Activated gamma-delta T cell treated with Interleukin-2 at 50 U/mL for 16 hours (primary cell): ENCODE data around the gene ZSWIM9.
A peak's percentile ranks its signal among the peaks of the same experiment; 100 is the strongest.
"Not testable (repeated sequence)": the region's sequence is repeated elsewhere in the genome, so short reads cannot be mapped to it uniquely, and the experiment has no call there.

Experiments used
- DNase-seq: peaks from one replicate; pipeline ENCODE4 v3.0.0-alpha.2; 2020

Gene ZSWIM9

DNA sequence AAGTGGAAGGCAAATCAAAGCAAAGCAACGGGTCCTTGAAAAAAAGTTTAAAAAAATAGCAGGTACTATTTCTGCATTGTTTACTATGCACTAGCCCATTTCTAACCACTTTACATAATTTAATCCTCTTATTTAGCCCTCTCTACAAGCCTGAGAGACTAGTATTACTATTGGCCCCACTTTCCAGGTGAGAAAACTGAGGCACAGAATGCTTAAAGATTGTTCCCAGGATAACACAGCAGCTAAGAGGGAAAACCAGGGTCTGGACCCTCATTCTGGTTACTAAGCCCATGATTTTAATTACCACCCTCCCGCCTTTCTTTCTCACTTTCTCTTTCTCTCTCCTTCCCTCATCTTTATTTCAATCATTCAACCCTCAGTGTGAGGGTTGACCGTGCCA lies 5.7 kb downstream of the ZSWIM9 start:
- no peak for DNase-seq

DNA sequence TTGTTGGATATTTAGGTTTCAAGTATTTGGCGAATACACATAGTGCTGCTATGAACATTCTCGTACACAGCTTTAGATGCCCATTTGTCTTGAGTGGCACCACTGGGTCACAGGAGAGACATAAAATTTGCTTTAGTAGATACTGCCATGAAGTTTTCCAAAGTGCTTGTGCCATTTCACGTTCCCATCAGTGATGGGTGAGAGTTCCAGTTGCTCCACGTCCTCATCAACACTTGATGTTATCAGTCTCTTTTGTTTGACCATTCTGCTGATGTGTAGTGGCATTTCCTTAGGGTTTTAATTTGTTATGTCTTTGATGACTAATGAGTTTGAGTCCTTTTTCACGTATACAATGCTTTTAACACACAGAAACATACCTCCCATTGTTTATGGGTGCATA lies 11.0 kb downstream of the ZSWIM9 start:
- no peak for DNase-seq

DNA sequence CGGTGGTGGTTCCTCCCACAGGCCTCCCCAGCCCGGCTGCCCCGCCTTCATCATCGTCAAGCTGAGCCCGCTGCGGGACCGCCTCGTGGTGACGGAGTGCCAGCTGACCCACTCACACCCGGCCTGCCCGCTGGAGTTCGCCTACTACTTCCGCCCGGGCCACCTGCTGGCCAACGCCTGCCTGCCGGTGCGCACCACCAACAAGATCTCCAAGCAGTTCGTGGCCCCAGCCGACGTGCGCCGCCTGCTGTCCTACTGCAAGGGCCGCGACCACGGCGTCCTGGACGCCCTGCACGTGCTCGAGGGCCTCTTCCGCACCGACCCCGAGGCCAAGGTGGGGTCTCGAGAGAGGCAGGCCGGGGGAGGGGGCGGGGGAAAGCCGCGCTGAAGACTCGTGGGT lies 12.0 kb downstream of the ZSWIM9 start:
- no peak for DNase-seq

- no peak for DNase-seq
These were observed 12.9 kb downstream of the ZSWIM9 start for GRCh38 chr19:48183356-48183755.

DNA sequence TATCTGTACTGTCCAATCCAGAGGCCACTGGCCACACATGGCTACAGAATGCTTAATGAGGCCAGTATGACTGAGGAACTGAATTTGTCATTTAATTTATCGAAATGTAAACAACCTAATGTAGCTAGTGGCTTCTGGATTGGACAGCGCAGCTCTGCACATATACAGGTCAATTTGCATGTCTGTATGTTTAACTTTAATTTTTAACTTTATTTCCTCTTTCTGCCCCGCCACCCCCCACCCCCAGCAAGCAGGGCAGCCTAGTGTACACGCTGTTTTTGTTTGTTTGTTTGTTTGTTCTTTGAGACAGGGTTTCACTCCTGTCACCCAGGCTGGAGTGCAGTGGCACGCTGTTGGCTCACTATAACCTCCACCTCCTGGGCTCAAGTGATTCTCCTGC lies 15.5 kb downstream of the ZSWIM9 start:
- no peak for DNase-seq

GRCh38 chr19:48186541-48186991 lies 16.1 kb downstream of the ZSWIM9 start:
- DNase-seq: no peak

- peak; percentile 67 for DNase-seq
These were observed 19.9 kb downstream of the ZSWIM9 start for GRCh38 chr19:48190288-48190884.

DNA sequence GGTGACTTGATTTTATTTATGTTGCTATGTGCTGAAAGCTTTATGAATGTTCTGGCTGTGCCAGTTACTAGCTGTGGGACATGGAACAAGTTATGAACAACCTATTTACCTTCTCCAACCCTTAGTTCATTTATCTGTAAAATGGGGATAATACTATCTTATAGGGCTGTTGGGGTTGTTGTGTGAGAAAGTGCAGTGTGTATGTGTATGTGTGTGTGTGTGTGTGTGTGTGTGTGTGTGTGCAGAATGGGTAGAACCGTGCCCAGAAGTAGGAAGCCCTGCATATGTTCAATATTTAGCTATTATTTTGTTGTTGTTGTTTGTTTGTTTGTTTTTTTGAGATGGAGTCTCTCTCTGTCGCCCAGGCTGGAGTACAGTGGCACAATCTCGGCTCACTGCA lies 20.4 kb downstream of the ZSWIM9 start:
- DNase-seq: no peak

GRCh38 chr19:48192750-48193149 lies 22.3 kb downstream of the ZSWIM9 start:
- no peak for DNase-seq

- peak; percentile 22 for DNase-seq
These were observed 23.8 kb downstream of the ZSWIM9 start for GRCh38 chr19:48194041-48194843.

- no peak for DNase-seq
These were observed 24.7 kb downstream of the ZSWIM9 start for GRCh38 chr19:48194844-48195830.

DNA sequence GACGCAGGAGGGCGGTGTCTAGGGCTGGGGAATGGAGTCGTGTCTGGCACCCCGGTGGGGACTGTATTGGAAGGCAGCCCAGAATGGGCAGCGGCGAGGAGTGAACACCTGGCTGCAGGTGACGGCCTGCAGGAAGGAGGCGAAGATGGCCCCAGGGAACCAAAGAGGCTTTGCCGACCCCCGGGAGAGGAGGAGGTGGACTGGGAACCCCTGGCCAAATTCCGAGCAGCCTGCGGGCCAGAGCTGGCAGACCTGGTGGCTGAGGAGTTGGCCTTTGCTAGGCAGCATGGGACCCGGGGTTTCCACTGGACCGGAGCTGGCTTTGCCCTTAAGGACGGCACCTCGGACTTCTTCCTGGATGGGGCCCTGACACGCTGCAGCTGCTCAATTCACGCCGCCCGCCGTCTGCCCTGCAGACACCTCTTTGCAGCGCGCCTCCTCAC lies 25.9 kb downstream of the ZSWIM9 start:
- DNase-seq: no peak

DNA sequence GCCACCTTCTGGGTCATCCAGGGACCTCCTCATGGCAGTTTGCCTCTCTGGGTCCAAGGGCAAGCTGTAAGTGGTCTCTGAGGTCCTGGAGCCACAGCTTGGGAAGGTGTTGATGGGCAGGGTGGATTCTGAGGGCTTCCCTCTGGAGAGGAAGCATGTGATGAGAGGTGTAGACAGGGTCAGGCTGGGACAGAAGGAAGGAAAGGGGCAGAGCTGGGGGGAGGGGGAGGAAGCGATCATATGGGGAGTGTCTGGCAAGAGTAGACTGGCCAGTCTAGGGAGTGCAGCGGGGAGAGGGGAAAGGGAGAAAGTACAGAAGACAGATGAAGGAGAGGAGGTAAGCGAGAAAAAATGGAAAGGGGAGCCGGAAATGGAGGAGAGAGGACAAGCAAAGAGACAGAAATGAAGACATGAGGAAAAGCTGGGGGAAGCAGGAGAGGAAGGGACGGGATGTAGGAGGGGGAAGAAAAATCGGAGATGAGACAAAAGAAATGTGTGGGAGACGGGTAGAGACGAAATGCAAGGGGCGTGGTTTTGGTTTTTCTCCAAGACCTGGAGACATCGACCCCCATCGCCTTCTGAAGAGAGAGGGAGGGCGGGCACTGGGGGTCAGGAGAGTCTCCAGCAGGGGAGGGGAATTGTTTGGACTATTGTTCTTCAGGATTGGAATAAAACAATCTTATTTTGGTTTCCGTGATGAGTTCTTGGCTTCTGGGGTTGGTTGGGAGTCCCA lies 26.6 kb downstream of the ZSWIM9 start:
- no peak for DNase-seq

DNA sequence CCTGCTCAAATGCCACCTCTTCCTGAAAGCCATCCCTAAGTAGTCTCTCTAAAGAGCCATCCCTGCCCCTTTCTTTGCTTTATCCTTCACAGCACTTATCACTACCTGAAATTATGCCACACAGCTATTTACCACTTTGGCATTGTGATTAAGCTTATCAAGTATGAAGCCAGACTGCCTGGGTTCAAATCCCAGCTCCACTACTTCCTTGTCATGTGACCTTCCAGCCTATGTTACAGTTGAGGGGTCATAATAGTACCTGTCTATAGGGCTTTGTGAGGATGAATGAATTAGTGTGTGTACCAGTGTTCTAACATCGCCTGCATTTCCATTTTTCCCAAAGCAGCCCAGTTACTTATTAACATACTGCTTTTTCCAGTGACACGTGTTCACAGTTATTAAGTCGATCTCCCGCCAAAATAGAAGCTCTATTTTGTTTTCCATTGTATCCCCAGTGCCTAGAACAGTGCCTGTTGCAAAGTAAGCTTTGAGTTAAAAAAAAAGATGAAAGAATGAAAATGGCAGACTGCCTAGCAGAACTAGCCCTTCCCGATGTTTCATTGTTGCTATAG lies 32.8 kb downstream of the ZSWIM9 start:
- no peak for DNase-seq

DNA sequence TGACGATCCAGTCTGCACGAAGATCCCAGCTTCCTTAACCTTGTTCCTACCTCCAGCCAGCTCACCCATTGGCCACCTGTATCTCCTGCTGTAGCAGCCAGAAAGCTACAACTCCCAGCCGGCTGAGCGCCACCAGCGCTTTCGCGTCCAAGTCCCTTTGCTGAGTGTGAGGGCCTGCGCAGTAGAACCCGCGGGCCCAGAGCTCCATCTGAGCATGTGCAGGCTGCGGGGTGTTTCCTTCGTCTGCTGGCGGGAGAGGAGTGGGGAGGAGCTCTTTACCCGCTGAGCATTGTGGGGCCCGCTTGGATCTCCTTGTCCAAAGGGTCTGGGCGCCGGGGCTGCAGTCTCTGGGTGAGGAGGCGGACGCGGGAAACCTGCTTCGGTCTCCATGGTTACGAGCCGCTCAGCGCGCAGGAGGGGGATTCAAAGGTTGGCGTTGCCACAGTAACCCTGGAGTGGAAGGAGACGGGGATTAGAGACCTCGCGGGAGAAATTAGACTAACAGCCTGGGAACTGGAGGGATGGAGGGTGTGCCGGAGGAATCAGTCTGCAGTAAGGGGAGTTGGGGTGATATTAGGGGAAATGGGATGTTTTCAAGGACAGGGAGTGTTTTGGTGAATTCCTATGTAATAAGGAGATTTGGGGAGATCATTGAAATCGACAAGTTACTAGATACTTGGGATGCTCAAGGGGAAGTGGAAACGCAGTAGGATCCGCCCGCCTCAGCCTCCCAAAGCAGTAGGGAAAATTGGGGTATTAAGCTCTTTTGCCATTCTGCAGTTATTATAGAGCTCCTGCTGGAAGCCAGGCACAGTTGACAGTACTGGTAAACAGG lies 33.5 kb downstream of the ZSWIM9 start:
- peak; percentile 87 for DNase-seq

DNA sequence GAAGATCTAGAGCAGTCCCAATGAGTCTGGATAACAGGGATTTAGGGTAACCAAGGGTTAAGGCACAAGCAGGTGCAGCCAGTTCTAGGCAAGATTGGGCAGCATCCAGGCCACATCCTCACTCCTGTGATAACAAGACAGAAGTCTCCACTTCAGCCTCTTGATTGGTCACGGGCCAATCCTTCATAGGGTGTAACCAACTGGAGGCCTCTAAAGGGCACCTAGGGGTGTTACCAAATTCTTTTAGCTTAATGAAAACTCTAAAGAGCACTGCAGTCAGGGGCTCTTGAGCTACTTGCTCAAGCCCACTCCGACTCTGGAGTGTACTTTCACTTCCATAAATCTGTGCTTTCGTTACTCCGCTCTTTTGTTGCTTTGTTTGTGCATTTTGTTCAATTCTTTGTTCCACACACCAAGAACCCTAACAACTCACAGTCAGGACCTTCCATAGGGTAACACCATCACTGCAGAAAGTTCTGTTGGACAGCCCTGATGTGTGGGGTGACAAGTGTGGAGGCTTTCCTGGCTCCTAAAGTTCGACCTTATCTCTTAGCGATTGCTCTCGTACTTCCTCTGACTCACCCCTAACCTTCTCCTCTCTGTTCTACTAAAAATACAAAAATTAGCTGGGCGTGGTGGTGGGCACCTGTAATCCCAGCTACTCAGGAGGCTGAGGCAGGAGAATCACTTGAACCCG lies 36.1 kb downstream of the ZSWIM9 start:
- no peak for DNase-seq

DNA sequence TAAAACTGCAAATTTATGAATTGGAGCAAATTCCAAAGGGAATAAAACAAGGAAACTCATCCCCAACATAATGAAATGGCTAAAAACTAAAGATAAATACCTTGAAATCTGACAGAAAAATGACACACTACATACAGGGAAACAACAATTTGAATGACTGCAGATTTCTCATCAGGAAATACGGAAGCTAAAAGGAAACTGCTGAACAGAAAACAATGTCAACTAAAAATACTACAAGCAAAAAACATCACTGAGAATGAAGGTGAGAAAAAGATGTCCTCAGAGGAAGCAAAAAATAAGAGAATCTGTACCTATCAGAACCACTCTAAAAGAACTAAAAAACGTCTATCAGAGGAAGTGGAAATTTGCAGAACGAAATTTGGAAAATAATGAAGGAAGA lies 39.5 kb downstream of the ZSWIM9 start:
- DNase-seq: no peak

DNA sequence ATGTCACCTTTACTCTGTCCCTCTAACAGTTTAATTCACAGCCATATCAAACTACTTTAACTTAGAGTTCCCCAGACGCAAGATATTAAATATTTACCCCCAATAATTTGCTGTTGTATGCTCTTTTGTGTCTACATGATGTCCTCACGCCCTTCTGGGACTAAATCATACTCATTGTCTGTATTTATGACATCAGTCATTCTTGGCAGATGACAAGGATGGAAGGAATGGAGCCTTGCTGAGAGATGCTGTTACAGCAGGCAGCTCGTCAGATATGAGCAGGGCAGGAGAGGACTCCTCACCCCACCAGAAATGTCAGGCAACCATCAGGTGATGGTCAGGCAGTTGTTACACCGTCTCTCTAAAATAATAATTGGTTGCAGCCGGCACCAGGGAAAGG lies 43.5 kb downstream of the ZSWIM9 start:
- DNase-seq: no peak

DNA sequence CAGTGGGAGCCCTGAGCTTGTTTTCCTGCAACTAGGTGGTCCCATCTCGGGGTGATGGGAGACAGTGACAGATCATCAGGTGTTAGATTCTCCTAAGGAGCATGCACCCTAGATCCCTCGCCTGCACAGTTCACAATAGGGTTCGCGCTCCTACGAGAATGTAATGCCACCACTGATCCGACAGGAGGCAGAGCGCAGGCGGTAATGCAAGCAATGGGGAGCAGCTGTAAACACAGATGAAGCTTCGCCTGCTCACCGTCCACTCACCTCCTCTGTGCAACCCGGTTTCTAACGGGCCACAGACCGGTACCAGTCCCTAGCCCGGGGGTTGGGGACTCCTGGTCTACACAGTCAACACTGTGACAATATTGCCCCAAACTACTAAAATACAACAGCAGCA lies 46.5 kb downstream of the ZSWIM9 start:
- no peak for DNase-seq

DNA sequence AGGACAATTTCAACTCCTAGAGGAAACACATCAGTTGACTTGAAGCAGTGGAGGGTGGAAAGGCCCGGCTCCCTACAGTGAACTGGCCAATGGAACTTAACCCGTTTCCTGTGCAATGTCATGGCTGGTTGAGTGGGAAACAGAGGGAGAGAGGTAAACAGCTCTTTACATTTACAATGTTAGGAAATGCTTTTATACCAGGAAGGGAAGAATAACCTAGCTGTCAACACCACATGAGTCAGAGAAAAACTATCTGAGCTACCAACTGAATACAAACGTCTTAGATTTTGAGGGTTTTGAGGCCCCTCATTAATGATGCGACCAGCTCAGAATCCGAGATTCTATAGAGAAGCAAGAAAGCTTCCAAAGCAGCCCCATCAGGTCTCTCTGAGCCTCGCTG lies 48.5 kb downstream of the ZSWIM9 start:
- DNase-seq: no peak

DNA sequence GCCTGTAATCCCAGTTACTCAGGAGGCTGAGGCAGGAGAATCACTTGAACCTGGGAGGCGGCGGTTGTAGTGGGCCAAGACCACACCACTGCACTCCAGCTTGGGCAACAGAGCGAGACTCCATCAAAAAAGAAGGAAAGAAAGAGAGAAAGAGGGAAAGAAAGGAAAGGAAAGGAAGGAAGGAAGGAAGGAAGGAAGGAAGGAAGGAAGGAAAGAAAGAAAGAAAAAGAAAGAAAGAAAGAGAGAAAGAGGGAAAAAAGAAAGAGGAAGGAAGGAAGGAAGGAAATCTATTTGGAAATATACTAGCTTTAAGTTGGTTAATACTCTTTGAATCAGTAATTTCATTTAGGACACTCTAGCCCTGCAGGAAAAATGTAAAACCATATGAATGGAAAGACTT lies 50.3 kb downstream of the ZSWIM9 start:
- DNase-seq: not testable (repeated sequence)
